ENCODE data around the gene BEGAIN.

Gene BEGAIN

DNA sequence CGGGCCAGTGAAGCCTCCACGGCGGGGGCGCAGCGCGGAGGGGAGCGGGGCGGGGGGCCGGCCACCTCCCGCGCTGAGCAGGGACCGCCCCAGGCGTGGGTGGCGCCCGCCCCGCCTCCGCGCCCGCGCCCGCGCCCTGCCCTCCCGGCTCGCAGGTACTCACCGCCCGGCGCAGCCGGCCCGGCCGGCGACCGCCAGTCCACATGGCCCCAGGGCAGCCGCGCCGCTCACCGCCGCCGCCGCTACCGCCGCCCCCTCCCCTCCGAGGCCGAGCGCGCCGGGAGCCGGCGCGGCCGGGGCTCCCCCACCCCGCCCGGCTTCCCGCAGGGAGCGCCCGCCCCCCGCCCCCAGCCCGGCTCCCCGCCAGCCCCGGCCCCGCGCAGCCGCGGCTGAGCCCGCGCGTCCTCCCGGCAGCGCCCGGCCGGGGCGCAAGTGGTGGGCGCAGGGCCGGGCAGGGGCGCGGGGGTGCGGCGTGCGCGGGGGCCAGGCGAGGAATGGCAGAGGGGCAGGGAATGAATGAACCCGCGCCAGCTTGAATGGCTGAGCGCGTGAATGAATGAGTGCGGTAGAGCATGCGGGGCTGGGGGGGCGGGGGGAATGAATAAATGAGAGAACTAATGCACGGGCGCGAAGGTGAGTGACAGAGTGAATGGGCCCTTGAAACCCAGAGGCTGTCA is at the start of gene BEGAIN:
Gene BEGAIN (minus strand): TSS at position 332 of the 677 bp plus-strand sequence. CDS start 127 bp downstream, at position 205.
- DNase-seq: no peak

GRCh38 chr14:100636559-100636958 is 49.3 kb upstream of the BEGAIN start:
- DNase-seq: no peak

- no peak for DNase-seq
Observed at GRCh38 chr14:100634026-100634425, 46.8 kb upstream of the BEGAIN start.

DNA sequence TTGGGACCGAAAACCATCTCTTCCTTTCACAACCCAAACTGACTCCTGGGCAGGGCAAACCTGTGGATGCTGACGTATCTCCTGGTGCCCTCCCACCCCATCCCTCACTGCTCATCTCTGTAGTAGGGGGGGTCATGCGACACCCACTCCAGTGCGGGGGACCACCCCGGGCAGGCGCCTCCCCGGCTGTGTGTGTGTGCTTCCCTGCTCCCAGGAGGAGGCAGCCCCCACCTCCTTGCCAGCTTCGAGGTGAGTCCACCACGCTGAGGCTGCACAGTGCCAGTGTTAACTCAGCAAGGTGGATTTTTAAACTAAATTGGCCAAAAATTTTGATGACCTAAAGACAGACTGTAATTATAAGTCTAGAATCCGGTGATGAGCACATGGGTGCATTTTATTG is 46.2 kb upstream of the BEGAIN start:
- DNase-seq: no peak

DNA sequence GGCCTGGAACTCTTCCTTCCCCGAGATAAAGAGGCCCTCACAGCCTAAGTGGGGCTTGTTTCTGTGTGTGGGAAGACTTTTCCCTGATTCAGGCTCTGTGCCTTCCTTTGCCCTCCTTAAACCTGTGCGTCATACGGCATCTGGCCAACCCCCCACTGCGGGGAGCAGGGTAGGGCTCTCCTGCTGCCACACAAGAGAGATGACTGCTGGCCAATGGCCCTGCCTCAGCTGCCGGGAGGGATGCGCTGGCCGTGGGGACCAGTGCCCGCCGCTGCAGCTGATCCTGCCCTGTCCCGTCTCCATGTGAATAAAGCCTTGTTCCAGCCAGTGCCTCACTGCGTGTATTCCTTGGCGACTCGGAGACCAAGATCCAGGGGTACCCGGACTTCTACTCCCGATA is 42.5 kb upstream of the BEGAIN start:
- no peak for DNase-seq

GRCh38 chr14:100629098-100629497 is 41.9 kb upstream of the BEGAIN start:
- DNase-seq: no peak

DNA sequence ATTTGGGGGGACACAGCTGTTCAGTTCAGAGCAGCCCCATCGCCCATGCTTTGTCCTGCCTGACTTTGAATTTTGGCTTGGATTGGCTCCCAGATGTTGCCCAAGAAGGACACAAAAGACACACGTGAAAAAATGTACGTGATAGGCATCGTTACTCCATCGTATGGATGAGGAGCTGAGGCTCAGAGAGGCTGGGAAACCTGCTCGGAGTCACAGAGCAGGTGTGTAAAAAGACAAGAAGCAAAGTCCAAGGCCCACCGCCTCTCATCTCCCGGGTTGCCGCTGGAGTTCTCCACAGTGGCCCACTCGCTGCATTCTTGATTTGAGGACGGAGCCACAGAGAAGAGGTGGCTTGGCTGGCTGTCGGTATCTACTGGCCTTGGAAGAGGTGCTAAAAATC is 41.0 kb upstream of the BEGAIN start:
- no peak for DNase-seq

DNA sequence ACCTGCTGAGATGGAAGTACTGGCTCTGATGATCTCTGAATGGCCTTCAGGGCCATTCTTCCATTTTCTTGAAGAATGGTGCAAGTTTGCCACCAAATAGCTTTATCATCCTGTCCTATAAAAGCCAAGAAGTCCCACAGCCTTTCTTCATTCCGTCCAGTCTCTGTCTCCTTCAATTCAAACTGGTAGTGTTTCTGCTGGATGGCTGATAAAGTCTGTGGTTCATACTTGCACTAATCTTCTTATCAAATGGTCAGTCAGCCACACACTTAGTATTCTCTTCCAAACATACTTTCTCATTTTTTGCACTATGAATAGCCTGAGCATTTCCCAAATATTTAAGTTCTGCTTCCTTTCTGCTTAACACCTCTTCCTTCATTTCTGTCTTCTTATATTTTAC is 39.4 kb upstream of the BEGAIN start:
- no peak for DNase-seq

DNA sequence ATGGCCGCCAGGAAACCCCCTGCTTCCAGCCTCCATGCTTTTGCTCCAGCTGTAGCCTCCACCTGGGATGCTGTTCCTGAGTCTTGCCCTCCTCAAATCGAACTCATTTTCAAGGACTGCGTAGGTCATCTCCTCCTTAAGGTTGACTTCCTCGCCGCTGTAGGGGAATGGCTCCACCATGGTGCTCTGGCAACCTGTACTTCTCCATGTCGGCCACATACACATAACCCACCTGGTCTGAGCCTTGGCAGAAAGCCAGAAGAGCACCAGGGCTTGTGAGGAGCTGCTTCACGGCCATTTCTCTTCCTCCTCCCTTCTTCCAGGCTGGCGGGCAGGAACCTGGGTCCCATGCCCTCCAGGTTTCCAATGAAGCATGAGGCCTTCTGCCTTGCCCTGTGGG is 36.7 kb upstream of the BEGAIN start:
- no peak for DNase-seq

DNA sequence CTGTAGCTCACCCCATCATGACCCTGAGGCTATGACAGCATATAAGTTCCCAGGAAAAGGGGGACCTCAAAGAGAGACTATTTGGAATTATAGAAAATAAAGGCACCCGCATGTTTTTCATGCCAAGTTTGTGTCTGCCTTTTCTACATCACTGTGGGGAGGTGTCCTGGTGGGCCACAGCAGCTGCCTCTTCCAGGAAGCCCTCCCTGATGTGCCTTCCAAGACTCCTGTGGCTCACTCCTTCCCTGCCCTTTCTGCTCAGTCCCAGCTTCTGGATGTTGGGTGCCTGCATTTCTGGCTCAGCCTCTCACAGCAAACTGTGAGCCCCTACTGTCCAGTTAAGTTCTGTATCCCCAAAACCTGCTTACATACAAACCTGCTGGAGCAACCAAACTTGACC is 36.3 kb upstream of the BEGAIN start:
- DNase-seq: no peak

DNA sequence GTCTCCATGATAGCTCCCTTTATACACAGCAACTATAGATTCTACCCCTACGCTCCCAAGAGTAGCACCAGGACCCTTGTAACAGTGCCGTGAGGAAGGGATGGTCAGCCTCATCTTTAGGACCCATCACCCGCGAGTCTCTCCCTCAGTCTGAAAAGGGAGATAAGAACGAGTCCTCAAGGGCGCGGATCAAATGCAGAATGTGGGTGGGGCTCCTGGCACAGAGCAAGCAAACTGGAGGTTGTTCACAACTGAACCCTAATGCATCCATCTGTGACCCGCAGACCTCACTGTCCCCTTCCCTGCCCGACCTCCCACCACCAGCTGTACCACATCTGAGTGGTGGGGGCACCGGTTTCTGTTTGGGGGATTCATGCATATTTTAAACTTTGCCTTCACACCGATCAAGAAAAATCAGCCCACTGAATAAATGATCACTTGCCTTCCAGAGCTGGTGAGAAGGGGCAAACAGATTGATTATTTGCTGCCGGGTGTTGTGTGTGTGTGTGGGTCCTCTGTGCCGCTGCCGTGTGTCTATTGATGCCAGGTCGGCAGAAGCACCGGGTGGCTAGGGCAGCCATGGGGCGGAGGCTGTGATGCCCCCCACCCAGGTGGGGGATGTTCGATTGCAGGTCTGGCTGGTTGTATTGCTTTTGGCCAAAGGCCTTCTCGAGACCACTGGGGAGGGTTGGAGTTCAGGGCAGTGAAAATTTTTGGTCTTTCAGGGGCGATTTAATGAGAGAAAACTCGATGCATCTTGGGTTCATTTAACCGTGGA is 35.7 kb upstream of the BEGAIN start:
- no peak for DNase-seq

DNA sequence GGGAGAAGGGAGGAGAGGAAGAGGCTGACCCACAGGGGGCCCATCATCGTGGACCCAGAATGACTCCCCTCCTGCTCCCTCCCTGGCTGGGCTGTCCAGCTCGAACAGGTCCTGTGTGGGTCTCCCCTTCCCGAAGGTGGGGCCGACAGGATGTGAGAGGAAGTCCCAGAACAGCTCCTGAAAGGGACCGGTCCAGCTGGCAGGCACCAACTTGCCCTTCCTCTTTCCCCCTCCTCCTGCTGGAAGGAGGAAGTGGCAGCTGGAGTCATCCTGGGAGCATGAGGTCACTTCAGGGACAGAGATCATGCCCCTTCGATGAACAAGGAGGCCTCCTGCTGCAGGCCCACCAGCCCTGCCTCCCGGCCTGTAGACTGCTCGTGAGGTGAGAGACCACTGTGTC is 35.0 kb upstream of the BEGAIN start:
- no peak for DNase-seq

DNA sequence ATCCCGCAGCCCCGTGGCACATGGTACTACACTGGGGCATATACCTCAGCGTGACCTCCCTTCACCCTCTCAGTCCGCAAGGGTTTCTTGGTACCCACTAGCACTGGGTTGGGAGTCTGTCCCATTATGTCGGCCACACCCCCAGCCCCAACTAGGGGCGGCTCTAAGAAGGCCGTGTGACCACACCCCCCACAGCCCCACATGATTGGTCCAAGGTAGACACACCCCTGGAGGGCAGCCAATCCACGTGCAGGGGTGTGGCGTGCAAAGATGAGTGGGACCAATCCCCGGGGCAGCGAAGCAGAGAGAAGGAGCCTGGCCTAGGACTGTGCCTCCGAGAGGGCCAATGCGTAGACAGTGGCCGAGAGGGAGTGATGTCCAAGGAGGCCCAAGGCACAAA is 34.6 kb upstream of the BEGAIN start:
- DNase-seq: no peak

- DNase-seq: no peak
Observed at GRCh38 chr14:100620255-100621100, 33.3 kb upstream of the BEGAIN start.

DNA sequence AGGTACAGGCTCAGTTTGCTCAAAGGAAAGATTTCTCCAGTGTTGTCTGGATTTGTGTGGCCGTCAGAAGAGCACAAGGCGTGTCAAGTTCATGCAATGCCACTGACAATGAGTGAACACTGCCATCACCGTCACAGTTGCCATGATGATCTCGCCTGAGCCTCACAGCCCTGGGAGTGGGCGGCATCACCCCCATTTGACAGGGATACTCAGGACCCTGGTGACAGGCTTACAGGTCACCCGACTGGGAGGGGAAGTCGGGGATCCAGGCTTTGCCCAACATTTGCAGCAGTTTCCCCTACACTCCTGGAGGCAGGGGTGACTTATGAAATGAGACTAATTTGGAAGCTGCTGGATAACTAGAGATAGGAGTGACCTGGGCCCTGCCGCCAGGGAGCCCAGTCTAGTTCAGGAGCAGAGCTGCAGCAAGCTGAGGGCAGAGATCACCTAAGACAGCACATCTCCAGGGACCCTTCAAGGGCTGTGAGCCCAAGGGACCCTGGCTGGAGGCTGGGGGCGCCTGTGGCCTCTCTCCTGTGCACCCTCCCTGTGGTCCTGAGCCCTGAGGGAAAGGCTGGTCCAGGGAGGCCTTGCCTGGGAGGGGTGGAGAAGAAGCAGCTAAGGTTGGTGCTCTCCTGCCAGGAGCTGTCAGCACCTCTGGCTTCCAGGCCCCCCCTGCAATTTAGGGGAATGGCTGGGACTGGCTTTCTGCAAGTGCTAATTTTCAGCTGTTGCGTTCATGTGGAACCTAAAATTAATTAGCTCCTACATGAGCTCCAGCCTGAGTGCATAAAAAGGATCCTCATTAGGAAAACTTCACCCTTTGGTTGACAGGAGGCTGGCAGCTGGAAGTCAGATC is 32.4 kb upstream of the BEGAIN start:
- no peak for DNase-seq

DNA sequence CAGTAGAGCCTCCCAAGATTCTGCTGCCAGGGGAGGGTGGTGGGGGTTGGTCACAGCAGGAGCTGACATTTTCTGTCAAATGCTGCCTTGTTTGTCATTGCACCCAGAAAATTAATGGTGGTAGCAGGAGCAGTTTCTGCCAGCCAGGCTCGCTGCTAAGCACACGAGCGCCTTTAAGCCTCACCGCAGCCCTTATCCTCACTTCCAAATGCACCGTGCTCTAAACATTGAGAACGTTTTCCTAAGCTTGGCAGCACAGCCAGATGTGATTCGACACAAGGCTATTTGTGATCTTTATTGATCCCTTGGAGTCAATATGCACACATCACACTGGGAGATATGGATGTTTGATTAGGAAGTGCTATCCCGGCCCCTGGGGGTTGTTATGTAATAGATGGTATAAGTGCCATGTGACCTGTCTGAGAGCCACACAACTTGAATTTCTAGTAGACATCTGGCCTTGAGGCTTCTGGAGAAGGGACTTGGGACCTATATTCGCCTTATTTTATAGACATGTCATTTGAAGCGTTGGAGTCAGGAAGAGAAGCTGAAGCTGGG is 31.6 kb upstream of the BEGAIN start:
- no peak for DNase-seq

DNA sequence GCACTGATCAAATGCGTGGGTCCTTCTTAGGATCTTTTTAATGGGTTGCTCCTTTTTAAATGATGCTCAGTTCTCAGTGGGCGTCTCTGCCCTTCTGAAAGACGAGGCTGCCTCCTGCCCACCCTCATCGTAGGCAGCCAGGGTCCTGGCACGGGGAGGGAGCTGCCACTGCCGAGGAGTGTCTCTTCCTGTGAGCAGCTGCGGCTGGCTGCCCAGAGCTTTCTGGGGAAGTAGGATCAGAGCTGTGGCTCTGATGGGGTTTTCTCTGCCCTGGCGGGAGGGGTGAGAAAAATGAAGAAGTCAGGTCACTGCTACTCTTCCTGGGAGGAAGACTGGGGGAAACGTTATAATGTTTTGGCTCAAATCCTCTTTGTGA is 31.1 kb upstream of the BEGAIN start:
- DNase-seq: no peak

DNA sequence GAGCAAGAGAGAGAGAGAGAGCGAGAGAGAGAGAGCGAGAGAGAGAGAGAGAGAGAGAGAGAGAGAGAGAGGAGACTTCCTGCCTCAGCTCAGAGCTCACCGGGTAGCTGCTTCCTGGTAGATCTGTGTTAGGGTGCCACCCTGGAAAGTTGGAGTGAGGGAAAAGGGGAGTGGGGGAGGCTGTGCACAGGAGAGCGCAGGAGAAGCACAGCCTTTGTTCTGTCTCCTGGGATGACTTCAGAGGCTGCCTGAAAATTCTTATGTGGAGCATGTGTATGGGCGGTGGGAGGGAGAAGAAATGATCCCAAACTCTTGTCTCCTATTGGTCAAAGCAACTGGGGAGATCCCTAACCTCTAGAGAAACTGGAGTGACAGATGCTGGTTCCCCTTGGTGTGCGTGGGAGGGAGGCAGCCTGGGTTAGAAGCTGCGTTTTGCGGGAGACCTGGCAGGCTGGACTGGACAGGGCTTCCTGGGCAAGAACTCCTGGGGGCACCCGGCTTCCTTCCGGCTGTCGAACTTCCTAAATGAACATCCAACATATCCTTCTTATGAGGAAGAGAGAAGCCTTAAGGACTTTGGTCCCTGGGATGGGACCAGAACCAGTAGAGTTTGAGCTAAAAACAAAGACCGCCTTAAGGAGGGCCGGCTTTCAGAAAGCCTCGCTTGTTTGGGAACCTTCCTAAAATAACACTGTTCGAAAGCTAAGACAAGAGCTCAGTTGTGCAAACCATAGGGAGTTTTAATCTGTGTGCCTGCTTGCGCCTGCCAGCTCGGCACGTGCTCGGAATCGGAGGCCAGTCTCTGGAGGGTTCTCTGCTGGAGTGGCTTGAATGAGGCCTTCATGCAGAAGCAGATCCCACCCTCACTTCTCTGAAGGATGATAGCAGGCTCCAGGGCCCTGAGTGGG is 30.4 kb upstream of the BEGAIN start:
- DNase-seq: no peak

- no peak for DNase-seq
Observed at GRCh38 chr14:100616854-100617409, 29.7 kb upstream of the BEGAIN start.

GRCh38 chr14:100615736-100616695 is 28.8 kb upstream of the BEGAIN start:
- DNase-seq: no peak
